Hepatocyte (in vitro differentiated cells): ENCODE results near the gene MOSMO. TPM values are rescaled to one million over a fixed set of nuclear protein-coding genes. Genes with fewer than 3 reads are reported as not detected.
"Not testable (repeated sequence)": the region's sequence is repeated elsewhere in the genome, so short reads cannot be mapped to it uniquely, and the experiment has no call there.

Source experiments
- DNase-seq: peaks from one replicate; pipeline ENCODE4 v3.0.0-alpha.2; 2016; ENCODE audit warnings: low spot score
- H2AFZ ChIP-seq: fragments of 200-600 bp; sonication (generic); 2 replicates; pipeline ENCODE4 v1.6.0; 2016; ENCODE audit warnings: antibody characterized with exemption, mild to moderate bottlenecking
- H3K27ac ChIP-seq: fragments of 200-600 bp; sonication (generic); 2 replicates; pipeline ENCODE4 v1.5.1; 2016; ENCODE audit warnings: mild to moderate bottlenecking
- H3K27me3 ChIP-seq: fragments of 200-600 bp; sonication (generic); 2 replicates; pipeline ENCODE4 v1.6.1; 2016
- H3K36me3 ChIP-seq: fragments of 200-600 bp; sonication (generic); replicated peaks from 2 replicates; pipeline ENCODE4 v1.5.1; 2016; ENCODE audit warnings: low read depth; ENCODE audit not compliant: insufficient read depth
- H3K4me1 ChIP-seq: fragments of 200-600 bp; sonication (generic); 2 replicates; pipeline ENCODE4 v1.5.1; 2016; ENCODE audit warnings: mild to moderate bottlenecking, moderate library complexity; ENCODE audit not compliant: insufficient read depth
- H3K4me2 ChIP-seq: fragments of 200-600 bp; sonication (generic); 2 replicates; pipeline ENCODE4 v1.6.0; 2016
- H3K4me3 ChIP-seq: fragments of 200-600 bp; sonication (generic); 2 replicates; pipeline ENCODE4 v1.5.1; 2016; ENCODE audit warnings: mild to moderate bottlenecking
- H3K79me2 ChIP-seq: fragments of 200-600 bp; sonication (generic); 2 replicates; pipeline ENCODE4 v1.6.0; 2017; ENCODE audit warnings: mild to moderate bottlenecking
- H3K9me2 ChIP-seq: fragments of 200-600 bp; sonication (generic); replicated peaks from 2 replicates; pipeline ENCODE4 v1.6.0; 2017; ENCODE audit warnings: mild to moderate bottlenecking; ENCODE audit not compliant: insufficient read depth
- H3K9me3 ChIP-seq: fragments of 200-600 bp; sonication (generic); 2 replicates; pipeline ENCODE4 v1.5.1; 2016; ENCODE audit warnings: low read depth, mild to moderate bottlenecking
- H4K20me1 ChIP-seq: fragments of 200-600 bp; sonication (generic); 2 replicates; pipeline ENCODE4 v1.6.0; 2016; ENCODE audit warnings: mild to moderate bottlenecking; ENCODE audit not compliant: insufficient read depth, poor library complexity, severe bottlenecking
- CTCF ChIP-seq: fragments of 200-600 bp; sonication (generic); IDR thresholded peaks from 2 replicates; pipeline ENCODE4 v1.5.1; 2016; ENCODE audit warnings: antibody characterized with exemption, mild to moderate bottlenecking; ENCODE audit not compliant: poor library complexity
- EZH2 ChIP-seq: fragments of 200-600 bp; sonication (generic); IDR thresholded peaks from 2 replicates; pipeline ENCODE4 v1.6.1; 2016; ENCODE audit warnings: antibody characterized with exemption, mild to moderate bottlenecking, borderline replicate concordance
- EZH2phosphoT487 ChIP-seq: fragments of 200-600 bp; sonication (generic); IDR thresholded peaks from one replicate; pipeline ENCODE4 v1.6.1; 2018; ENCODE audit warnings: antibody characterized with exemption, mild to moderate bottlenecking, low read depth, moderate library complexity; ENCODE audit not compliant: unreplicated experiment, severe bottlenecking
- WGBS: methylation state at CpG from one replicate; pipeline ENCODE4 v1.1.6; 2016; ENCODE audit warnings: low lambda C conversion rate; ENCODE audit errors: missing lambda C conversion rate; 5-methylcytosine and 5-hydroxymethylcytosine counted together
- polyA plus RNA-seq: library from polyadenylated mRNA; unstranded; fragments of >200 nt; fragmentation: Nextera tagmentation; extraction: Ambion mirVana; gene quantifications from 2 replicates; pipeline ENCODE4 v1.2.1, GENCODE V29; 2016
- total RNA-seq: library from RNA; depleted of rRNA; stranded (reverse); fragments of >200 nt; gene quantifications from 2 replicates; pipeline ENCODE4 v1.2.3, GENCODE V29; 2014

MOSMO gene
- total and polyA plus RNA-seq, 2 experiments from 2014 or later = 6.5 to 16.1 TPM

- no peak for DNase-seq
- no peak overlapping the region for H3K4me2 ChIP-seq
- H3K27ac ChIP-seq = no peak overlapping the region
- no peaks in the 10 kb centered on the region for H3K36me3 ChIP-seq
- no peaks in the 10 kb centered on the region for H3K9me3 ChIP-seq
- WGBS = 90% methylated on average over 5 of the region's 5 CpGs
- H2AFZ ChIP-seq = no peak overlapping the region
- H3K4me1 ChIP-seq = peaks cover 4% of the 10 kb centered on the region
- H3K9me2 ChIP-seq = no peaks in the 10 kb centered on the region
- H3K4me3 ChIP-seq = no peak overlapping the region
- peaks cover 71% of the 10 kb centered on the region for H3K79me2 ChIP-seq
- TF ChIP-seq EZH2 (no peak), EZH2phosphoT487 (no peak), CTCF (no peak)
- no peaks in the 10 kb centered on the region for H4K20me1 ChIP-seq
- no peaks in the 10 kb centered on the region for H3K27me3 ChIP-seq
Measured at GRCh38 chr16:22022151-22022550, 14.2 kb downstream of the MOSMO start.

GRCh38 chr16:22023505-22023904 is 15.6 kb downstream of the MOSMO start:
- Histone ChIP-seq H3K4me3 (no peak overlapping the region), H3K4me1 (peaks cover 14% of the 10 kb centered on the region), H3K36me3 (no peaks in the 10 kb centered on the region), H3K27me3 (no peaks in the 10 kb centered on the region), H2AFZ (no peak overlapping the region), H3K9me2 (no peaks in the 10 kb centered on the region), H3K9me3 (no peaks in the 10 kb centered on the region), H3K4me2 (no peak overlapping the region), H3K79me2 (peaks cover 69% of the 10 kb centered on the region), H4K20me1 (no peaks in the 10 kb centered on the region), H3K27ac (no peak overlapping the region)
- 91% methylated on average over 1 of the region's 1 CpG for WGBS
- TF ChIP-seq EZH2phosphoT487 = no peak
- DNase-seq = no peak

GRCh38 chr16:22024785-22025184 is 16.9 kb downstream of the MOSMO start:
- Histone ChIP-seq H3K79me2 (peaks cover 65% of the 10 kb centered on the region), H3K4me1 (peaks cover 23% of the 10 kb centered on the region)
- not testable (repeated sequence) for H4K20me1 ChIP-seq, H3K27ac ChIP-seq, H3K9me3 ChIP-seq, H3K4me3 ChIP-seq, H3K27me3 ChIP-seq, H2AFZ ChIP-seq, H3K4me2 ChIP-seq, H3K36me3 ChIP-seq, DNase-seq, H3K9me2 ChIP-seq
- WGBS = 97% methylated on average over 4 of the region's 4 CpGs

GRCh38 chr16:22027633-22028032 is 19.7 kb downstream of the MOSMO start:
- H3K9me3 ChIP-seq = no peaks in the 10 kb centered on the region
- 55% methylated on average over 2 of the region's 2 CpGs for WGBS
- no peak overlapping the region for H3K4me3 ChIP-seq
- H3K9me2 ChIP-seq = no peaks in the 10 kb centered on the region
- TF ChIP-seq EZH2 (no peak), EZH2phosphoT487 (no peak), CTCF (no peak)
- peak overlapping the region; percentile 14 for H3K4me2 ChIP-seq
- no peak overlapping the region for H2AFZ ChIP-seq
- no peaks in the 10 kb centered on the region for H3K27me3 ChIP-seq
- no peaks in the 10 kb centered on the region for H4K20me1 ChIP-seq
- peaks cover 35% of the 10 kb centered on the region for H3K4me1 ChIP-seq
- H3K79me2 ChIP-seq = peaks cover 58% of the 10 kb centered on the region
- H3K27ac ChIP-seq = peak overlapping the region; percentile 0
- H3K36me3 ChIP-seq = no peaks in the 10 kb centered on the region
- no peak for DNase-seq
